HepG2 (cell line): ENCODE measurements around the gene ANTXR1. TPM values are rescaled to one million over a fixed set of nuclear protein-coding genes. Genes with fewer than 3 reads are reported as not detected.
A peak's percentile ranks its signal among the peaks of the same experiment; 100 is the strongest.

Experiments
- DNMT1 ChIP-seq: sonication (generic); formaldehyde crosslinking; IDR thresholded peaks from 2 replicates; pipeline ENCODE4 v1.5.1; 2020; ENCODE audit warnings: mild to moderate bottlenecking, missing genetic modification reagents
- FOXK2 ChIP-seq: fragments of 450-650 bp; IDR thresholded peaks from 2 replicates; pipeline ENCODE4 v1.6.1; 2016
- FOXP1 ChIP-seq, 2 experiments: fragments of 450-650 bp in 1 of 2; IDR thresholded peaks; 2 replicates each; pipeline ENCODE4 v1.6.1; 2017 to 2018; ENCODE audit warnings: antibody characterized with exemption in 1 of 2
- GPN1 ChIP-seq: sonication (generic); formaldehyde crosslinking; IDR thresholded peaks from 2 replicates; pipeline ENCODE4 v1.5.1; 2020; ENCODE audit warnings: missing genetic modification reagents, borderline replicate concordance
- HCFC1 ChIP-seq: fragments of 150-350 bp; IDR thresholded peaks from 2 replicates; pipeline ENCODE4 v1.6.1; 2014; ENCODE audit warnings: low read depth, low read length
- HES4 ChIP-seq: sonication (generic); formaldehyde crosslinking; IDR thresholded peaks from 2 replicates; pipeline ENCODE4 v1.9.0; 2021; ENCODE audit warnings: mild to moderate bottlenecking, missing genetic modification reagents, borderline replicate concordance
- JUNB ChIP-seq: sonication (generic); formaldehyde crosslinking; IDR thresholded peaks from 2 replicates; pipeline ENCODE4 v1.8.0; 2022; ENCODE audit warnings: missing genetic modification reagents, mild to moderate bottlenecking, borderline replicate concordance
- KAT2B ChIP-seq: fragments of 150-350 bp; IDR thresholded peaks from 2 replicates; pipeline ENCODE4 v1.6.1; 2014; ENCODE audit warnings: low read depth, low read length, borderline replicate concordance
- KLF9 ChIP-seq: IDR thresholded peaks from 2 replicates; pipeline ENCODE4 v1.6.1; 2016; ENCODE audit warnings: low read depth
- KMT2A ChIP-seq: sonication (generic); formaldehyde crosslinking; IDR thresholded peaks from 2 replicates; pipeline ENCODE4 v1.4.0; 2020; ENCODE audit warnings: missing genetic modification reagents
- LCORL ChIP-seq, 2 experiments: fragments of 450-650 bp in 1 of 2; sonication (generic) in 1 of 2; formaldehyde crosslinking in 1 of 2; IDR thresholded peaks; 2 replicates each; pipeline versions ENCODE4 v1.5.0 to v1.6.1; 2017 to 2020; ENCODE audit warnings: antibody characterized with exemption in 1 of 2, missing genetic modification reagents in 1 of 2
- MIER3 ChIP-seq: IDR thresholded peaks from 2 replicates; pipeline ENCODE4 v1.6.1; 2016; ENCODE audit warnings: missing compliant biosample characterization, borderline replicate concordance
- MTF1 ChIP-seq: sonication (generic); formaldehyde crosslinking; IDR thresholded peaks from 2 replicates; pipeline ENCODE4 v1.5.0; 2020; ENCODE audit warnings: missing genetic modification reagents
- NFE2L2 ChIP-seq: fragments of 150-350 bp; IDR thresholded peaks from 2 replicates; pipeline ENCODE4 v1.6.1; 2014; ENCODE audit warnings: low read length
- NRL ChIP-seq: sonication (generic); formaldehyde crosslinking; IDR thresholded peaks from 2 replicates; pipeline ENCODE4 v1.5.0; 2020; ENCODE audit warnings: missing genetic modification reagents, mild to moderate bottlenecking, moderate library complexity, borderline replicate concordance
- PHF5A ChIP-seq: IDR thresholded peaks from one replicate; pipeline ENCODE4 v1.6.1; 2018; ENCODE audit warnings: low read depth, missing genetic modification reagents; ENCODE audit not compliant: unreplicated experiment
- PHF8 ChIP-seq: sonication (generic); formaldehyde crosslinking; IDR thresholded peaks from 2 replicates; pipeline ENCODE4 v1.5.0; 2020; ENCODE audit warnings: missing genetic modification reagents
- PPARG ChIP-seq: conservative IDR thresholded peaks from 2 replicates; pipeline ENCODE4 v1.6.1; 2016; ENCODE audit warnings: missing biosample characterization, missing genetic modification reagents
- RFXANK ChIP-seq: IDR thresholded peaks from 2 replicates; pipeline ENCODE4 v1.6.1; 2016
- RXRA ChIP-seq: sonication (generic); formaldehyde crosslinking; IDR thresholded peaks from 2 replicates; pipeline ENCODE4 v1.5.1; 2020; ENCODE audit warnings: missing genetic modification reagents
- SMYD3 ChIP-seq: sonication (generic); formaldehyde crosslinking; IDR thresholded peaks from 2 replicates; pipeline ENCODE4 v1.8.1; 2023; ENCODE audit warnings: mild to moderate bottlenecking, missing genetic modification reagents
- SRF ChIP-seq: IDR thresholded peaks from 2 replicates; pipeline ENCODE4 v1.6.1; 2011; ENCODE audit warnings: mild to moderate bottlenecking, low read depth, low read length, moderate library complexity
- ZBTB1 ChIP-seq: sonication (generic); formaldehyde crosslinking; IDR thresholded peaks from 2 replicates; pipeline ENCODE4 v1.4.0; 2020; ENCODE audit warnings: missing genetic modification reagents, borderline replicate concordance
- ZBTB3 ChIP-seq: sonication (generic); formaldehyde crosslinking; IDR thresholded peaks from 2 replicates; pipeline ENCODE4 v1.4.0; 2020; ENCODE audit warnings: low read depth, mild to moderate bottlenecking, moderate library complexity, missing genetic modification reagents, borderline replicate concordance
- ZNF333 ChIP-seq: sonication (generic); formaldehyde crosslinking; IDR thresholded peaks from 2 replicates; pipeline ENCODE4 v1.4.0; 2020; ENCODE audit warnings: mild to moderate bottlenecking, missing genetic modification reagents, borderline replicate concordance
- ZNF431 ChIP-seq: sonication (generic); formaldehyde crosslinking; IDR thresholded peaks from 2 replicates; pipeline ENCODE4 v1.9.0; 2022; ENCODE audit warnings: missing genetic modification reagents, low read depth, mild to moderate bottlenecking, borderline replicate concordance
- ZNF569 ChIP-seq: sonication (generic); formaldehyde crosslinking; IDR thresholded peaks from 2 replicates; pipeline ENCODE4 v1.5.0; 2020; ENCODE audit warnings: mild to moderate bottlenecking, missing genetic modification reagents, moderate library complexity, borderline replicate concordance
- ZNF7 ChIP-seq: IDR thresholded peaks from 2 replicates; pipeline ENCODE4 v1.6.1; 2016; ENCODE audit warnings: missing biosample characterization, missing genetic modification reagents
- ZNF724P ChIP-seq: sonication (generic); formaldehyde crosslinking; IDR thresholded peaks from 2 replicates; pipeline ENCODE4 v1.8.0; 2022; ENCODE audit warnings: missing genetic modification reagents, borderline replicate concordance
- ZNF850 ChIP-seq: sonication (generic); formaldehyde crosslinking; conservative IDR thresholded peaks from 2 replicates; pipeline ENCODE4 v1.9.0; 2021; ENCODE audit warnings: mild to moderate bottlenecking, missing genetic modification reagents
- polyA plus RNA-seq, 8 experiments: library from polyadenylated mRNA; depleted of rRNA in 3 of 8; stranded (reverse) in 7 of 8; unstranded in 1 of 8; fragments of >200 nt; fragmentation: Illumina TruSeq in 4 of 8; extraction: Trizol in 4 of 8; gene quantifications; 2 replicates each; pipeline versions ENCODE4 v1.2.1 to v1.2.3, GENCODE V29; 2011 to 2016; ENCODE audit warnings: low read depth in 4 of 8, missing spikeins in 1 of 8, mixed read lengths in 1 of 8; ENCODE audit not compliant: insufficient read depth in 1 of 8
- total RNA-seq, 5 experiments: library from RNA; depleted of rRNA; stranded (reverse); fragments of >200 nt; fragmentation: Illumina TruSeq; extraction: Trizol; gene quantifications; 2 replicates each; pipeline ENCODE4 v1.2.3, GENCODE V29; 2016; ENCODE audit warnings: low read depth in 1 of 5
- TF ChIP-seq, protein P1 (sequence below): IDR thresholded peaks from 2 replicates; pipeline ENCODE4 v1.6.1; 2016; ENCODE audit warnings: low read depth, borderline replicate concordance
- TF ChIP-seq, protein P2 (sequence below): sonication (generic); formaldehyde crosslinking; IDR thresholded peaks from 2 replicates; pipeline ENCODE4 v1.8.0; 2022; ENCODE audit warnings: missing genetic modification reagents, mild to moderate bottlenecking, borderline replicate concordance

ANTXR1 gene
- total and polyA plus RNA-seq, 2 of the 13 experiments (the other 11 are each of a cell fraction or from before 2014, with no cell fraction given): 4.5 to 12.7 TPM

DNA sequence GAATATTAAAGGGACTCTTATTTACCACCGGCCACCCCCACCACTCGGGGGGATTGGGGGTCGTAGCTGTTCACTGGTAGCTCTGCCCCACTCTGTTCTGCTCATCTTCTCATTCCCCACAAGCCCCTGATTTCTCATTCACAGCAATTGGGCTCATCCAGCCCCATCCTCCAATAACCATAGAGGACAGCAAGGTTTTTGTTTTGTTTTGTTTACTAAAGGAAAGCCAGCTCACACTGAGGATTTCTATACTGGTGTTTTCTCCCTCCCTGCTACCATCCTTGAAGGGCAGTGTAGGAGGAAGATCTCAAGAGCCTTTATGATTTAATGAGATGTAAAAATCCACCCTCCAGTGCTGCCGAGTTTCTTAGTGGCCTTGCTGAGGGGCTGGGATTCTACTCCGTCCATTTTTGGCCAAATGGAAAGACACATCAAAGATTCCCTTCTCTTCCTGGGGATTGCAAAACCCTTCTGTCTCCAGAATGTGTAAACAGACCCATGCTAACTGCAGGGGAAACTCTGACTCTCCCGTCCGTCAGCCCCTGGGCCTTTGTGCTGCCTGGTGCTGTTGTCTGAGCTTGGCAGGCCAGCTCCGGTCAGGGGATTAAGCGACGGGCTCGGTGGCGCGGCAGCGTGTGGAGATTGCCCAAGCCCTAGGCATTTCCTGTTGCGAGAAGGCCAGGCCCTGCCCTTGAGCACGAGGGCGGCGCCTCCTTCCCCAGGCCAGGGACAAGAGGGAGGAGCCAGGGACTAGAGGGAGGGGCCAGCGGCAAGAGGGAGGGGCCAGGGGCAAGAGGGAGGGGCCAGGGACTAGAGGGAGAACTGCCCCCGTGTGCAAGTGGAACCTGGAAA lies 165.0 kb downstream of the ANTXR1 start (continued):
- TF ChIP-seq FOXK2 (peak; percentile 88), ZNF850 (no peak), PHF8 (peak; percentile 81), MIER3 (CRISPR knock-in tag) (peak; percentile 100), NFE2L2 (no peak), ZNF569 (CRISPR knock-in tag) (peak; percentile 67; the same call in 1 of the 2 replicates), HES4 (CRISPR knock-in tag) (peak; percentile 85; the same call in 1 of the 2 replicates), NRL (CRISPR knock-in tag) (peak; percentile 97), PPARG (CRISPR knock-in tag) (peak; percentile 82), RXRA (peak; percentile 99), FOXP1 (IDR thresholded peaks at IDR 0.05) (peak; percentile 82; the same call in 1 of the 2 replicates), FOXP1 (CRISPR knock-in tag; IDR thresholded peaks at IDR 0.05) (peak; percentile 93; the same call in 1 of the 2 replicates), SRF (peak; percentile 81), KLF9 (CRISPR knock-in tag) (peak; percentile 88; the same call in 1 of the 2 replicates), JUNB (no peak; the same call in 1 of the 2 replicates), ZNF7 (CRISPR knock-in tag) (peak; percentile 35; the same call in 1 of the 2 replicates), PHF5A (CRISPR knock-in tag) (peak; percentile 100), ZBTB3 (CRISPR knock-in tag) (no peak), ZNF333 (no peak), GPN1 (CRISPR knock-in tag) (no peak), LCORL (IDR thresholded peaks at IDR 0.05) (no peak), LCORL (CRISPR knock-in tag; IDR thresholded peaks at IDR 0.05) (peak; percentile 100), HCFC1 (no peak; the same call in 1 of the 2 replicates), ZNF431 (CRISPR knock-in tag) (peak; percentile 96), KAT2B (no peak), RFXANK (peak; percentile 92; the same call in 1 of the 2 replicates), ZNF724P (CRISPR knock-in tag) (peak; percentile 94; the same call in 1 of the 2 replicates), ZBTB1 (no peak), DNMT1 (peak; percentile 85), MTF1 (CRISPR knock-in tag) (no peak), KMT2A (peak; percentile 82), SMYD3 (CRISPR knock-in tag) (peak; percentile 99)
- TF ChIP-seq, protein P1, sequence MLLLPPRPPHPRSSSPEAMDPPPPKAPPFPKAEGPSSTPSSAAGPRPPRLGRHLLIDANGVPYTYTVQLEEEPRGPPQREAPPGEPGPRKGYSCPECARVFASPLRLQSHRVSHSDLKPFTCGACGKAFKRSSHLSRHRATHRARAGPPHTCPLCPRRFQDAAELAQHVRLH (CRISPR knock-in tag): peak; percentile 99
- TF ChIP-seq, protein P2, sequence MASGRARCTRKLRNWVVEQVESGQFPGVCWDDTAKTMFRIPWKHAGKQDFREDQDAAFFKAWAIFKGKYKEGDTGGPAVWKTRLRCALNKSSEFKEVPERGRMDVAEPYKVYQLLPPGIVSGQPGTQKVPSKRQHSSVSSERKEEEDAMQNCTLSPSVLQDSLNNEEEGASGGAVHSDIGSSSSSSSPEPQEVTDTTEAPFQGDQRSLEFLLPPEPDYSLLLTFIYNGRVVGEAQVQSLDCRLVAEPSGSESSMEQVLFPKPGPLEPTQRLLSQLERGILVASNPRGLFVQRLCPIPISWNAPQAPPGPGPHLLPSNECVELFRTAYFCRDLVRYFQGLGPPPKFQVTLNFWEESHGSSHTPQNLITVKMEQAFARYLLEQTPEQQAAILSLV (CRISPR knock-in tag): peak; percentile 98
